GM23338 (cell line): ENCODE measurements around the gene ZHX3. TPM values are rescaled to one million over a fixed set of nuclear protein-coding genes. Genes with fewer than 3 reads are reported as not detected.

Experiments
- CREB1 ChIP-seq: fragments of 250-450 bp; sonication (Bioruptor Pico); IDR thresholded peaks from 2 replicates; pipeline ENCODE4 v1.5.0; 2020; ENCODE audit warnings: low read depth, mild to moderate bottlenecking, moderate library complexity
- EZH2 ChIP-seq: fragments of 200-600 bp; sonication (generic); IDR thresholded peaks from one replicate; pipeline ENCODE4 v1.8.0; 2017; ENCODE audit warnings: antibody characterized with exemption, mild to moderate bottlenecking, low read depth; ENCODE audit not compliant: unreplicated experiment
- POLR2AphosphoS5 ChIP-seq: IDR thresholded peaks from 2 replicates; pipeline ENCODE4 v1.6.1; 2016; ENCODE audit warnings: antibody characterized with exemption, low read depth
- ZNF331 ChIP-seq: fragments of 250-450 bp; sonication (Bioruptor Pico); IDR thresholded peaks from 2 replicates; pipeline ENCODE4 v1.5.0; 2020; ENCODE audit warnings: low read depth, mild to moderate bottlenecking, moderate library complexity
- polyA plus RNA-seq: library from polyadenylated mRNA; unstranded; fragments of >200 nt; fragmentation: Nextera tagmentation; extraction: Ambion mirVana; gene quantifications from 2 replicates; pipeline ENCODE4 v1.2.1, GENCODE V29; 2016
- total RNA-seq: library from RNA; depleted of rRNA; stranded (reverse); fragments of >200 nt; shearing (Covaris generic); gene quantifications from 2 replicates; pipeline ENCODE4 v1.2.3, GENCODE V29; 2014
- TF ChIP-seq, protein P1 (sequence below): fragments of 250-450 bp; sonication (Bioruptor Pico); IDR thresholded peaks from 2 replicates; pipeline ENCODE4 v1.5.0; 2020; ENCODE audit warnings: mild to moderate bottlenecking, moderate library complexity
- TF ChIP-seq, protein P2 (sequence below): IDR thresholded peaks from one replicate; pipeline ENCODE4 v1.6.1; 2018; ENCODE audit warnings: antibody characterized with exemption; ENCODE audit not compliant: unreplicated experiment
- TF ChIP-seq, protein P3 (sequence below): IDR thresholded peaks from 2 replicates; pipeline ENCODE4 v1.6.1; 2016; ENCODE audit warnings: antibody characterized with exemption

Gene ZHX3
- total and polyA plus RNA-seq, 2 experiments from 2014 or later: 1.7 to 2.8 TPM

DNA sequence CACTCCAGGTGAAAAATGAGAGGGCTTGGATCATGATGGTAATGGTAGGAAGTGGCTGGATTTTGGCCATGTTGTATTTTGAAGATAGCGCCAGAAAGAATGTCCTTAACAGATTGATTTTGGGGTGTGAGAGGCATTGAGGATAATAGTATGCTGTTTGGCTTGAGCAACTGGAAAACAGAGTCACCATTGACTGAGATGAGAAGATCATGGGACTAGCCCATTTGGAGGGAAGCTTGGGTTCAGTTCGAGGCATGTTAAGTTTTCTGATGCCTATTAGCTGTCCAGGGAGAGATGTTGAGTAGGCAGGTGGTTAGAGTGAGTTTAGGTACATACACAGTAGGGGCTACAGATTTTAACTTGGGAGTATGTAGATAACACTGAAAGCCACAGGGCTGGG, 156.8 kb downstream of the ZHX3 start (continued):
- TF ChIP-seq, protein P1, sequence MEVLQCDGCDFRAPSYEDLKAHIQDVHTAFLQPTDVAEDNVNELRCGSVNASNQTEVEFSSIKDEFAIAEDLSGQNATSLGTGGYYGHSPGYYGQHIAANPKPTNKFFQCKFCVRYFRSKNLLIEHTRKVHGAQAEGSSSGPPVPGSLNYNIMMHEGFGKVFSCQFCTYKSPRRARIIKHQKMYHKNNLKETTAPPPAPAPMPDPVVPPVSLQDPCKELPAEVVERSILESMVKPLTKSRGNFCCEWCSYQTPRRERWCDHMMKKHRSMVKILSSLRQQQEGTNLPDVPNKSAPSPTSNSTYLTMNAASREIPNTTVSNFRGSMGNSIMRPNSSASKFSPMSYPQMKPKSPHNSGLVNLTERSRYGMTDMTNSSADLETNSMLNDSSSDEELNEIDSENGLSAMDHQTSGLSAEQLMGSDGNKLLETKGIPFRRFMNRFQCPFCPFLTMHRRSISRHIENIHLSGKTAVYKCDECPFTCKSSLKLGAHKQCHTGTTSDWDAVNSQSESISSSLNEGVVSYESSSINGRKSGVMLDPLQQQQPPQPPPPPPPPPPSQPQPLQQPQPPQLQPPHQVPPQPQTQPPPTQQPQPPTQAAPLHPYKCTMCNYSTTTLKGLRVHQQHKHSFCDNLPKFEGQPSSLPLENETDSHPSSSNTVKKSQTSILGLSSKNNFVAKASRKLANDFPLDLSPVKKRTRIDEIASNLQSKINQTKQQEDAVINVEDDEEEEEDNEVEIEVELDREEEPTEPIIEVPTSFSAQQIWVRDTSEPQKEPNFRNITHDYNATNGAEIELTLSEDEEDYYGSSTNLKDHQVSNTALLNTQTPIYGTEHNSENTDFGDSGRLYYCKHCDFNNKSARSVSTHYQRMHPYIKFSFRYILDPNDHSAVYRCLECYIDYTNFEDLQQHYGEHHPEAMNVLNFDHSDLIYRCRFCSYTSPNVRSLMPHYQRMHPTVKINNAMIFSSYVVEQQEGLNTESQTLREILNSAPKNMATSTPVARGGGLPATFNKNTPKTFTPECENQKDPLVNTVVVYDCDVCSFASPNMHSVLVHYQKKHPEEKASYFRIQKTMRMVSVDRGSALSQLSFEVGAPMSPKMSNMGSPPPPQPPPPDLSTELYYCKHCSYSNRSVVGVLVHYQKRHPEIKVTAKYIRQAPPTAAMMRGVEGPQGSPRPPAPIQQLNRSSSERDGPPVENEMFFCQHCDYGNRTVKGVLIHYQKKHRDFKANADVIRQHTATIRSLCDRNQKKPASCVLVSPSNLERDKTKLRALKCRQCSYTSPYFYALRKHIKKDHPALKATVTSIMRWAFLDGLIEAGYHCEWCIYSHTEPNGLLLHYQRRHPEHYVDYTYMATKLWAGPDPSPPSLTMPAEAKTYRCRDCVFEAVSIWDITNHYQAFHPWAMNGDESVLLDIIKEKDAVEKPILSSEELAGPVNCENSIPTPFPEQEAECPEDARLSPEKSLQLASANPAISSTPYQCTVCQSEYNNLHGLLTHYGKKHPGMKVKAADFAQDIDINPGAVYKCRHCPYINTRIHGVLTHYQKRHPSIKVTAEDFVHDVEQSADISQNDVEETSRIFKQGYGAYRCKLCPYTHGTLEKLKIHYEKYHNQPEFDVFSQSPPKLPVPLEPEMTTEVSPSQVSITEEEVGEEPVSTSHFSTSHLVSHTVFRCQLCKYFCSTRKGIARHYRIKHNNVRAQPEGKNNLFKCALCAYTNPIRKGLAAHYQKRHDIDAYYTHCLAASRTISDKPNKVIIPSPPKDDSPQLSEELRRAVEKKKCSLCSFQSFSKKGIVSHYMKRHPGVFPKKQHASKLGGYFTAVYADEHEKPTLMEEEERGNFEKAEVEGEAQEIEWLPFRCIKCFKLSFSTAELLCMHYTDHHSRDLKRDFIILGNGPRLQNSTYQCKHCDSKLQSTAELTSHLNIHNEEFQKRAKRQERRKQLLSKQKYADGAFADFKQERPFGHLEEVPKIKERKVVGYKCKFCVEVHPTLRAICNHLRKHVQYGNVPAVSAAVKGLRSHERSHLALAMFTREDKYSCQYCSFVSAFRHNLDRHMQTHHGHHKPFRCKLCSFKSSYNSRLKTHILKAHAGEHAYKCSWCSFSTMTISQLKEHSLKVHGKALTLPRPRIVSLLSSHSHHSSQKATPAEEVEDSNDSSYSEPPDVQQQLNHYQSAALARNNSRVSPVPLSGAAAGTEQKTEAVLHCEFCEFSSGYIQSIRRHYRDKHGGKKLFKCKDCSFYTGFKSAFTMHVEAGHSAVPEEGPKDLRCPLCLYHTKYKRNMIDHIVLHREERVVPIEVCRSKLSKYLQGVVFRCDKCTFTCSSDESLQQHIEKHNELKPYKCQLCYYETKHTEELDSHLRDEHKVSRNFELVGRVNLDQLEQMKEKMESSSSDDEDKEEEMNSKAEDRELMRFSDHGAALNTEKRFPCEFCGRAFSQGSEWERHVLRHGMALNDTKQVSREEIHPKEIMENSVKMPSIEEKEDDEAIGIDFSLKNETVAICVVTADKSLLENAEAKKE (CRISPR knock-in tag): no peak
- TF ChIP-seq ZNF331 (CRISPR knock-in tag) (no peak), CREB1 (CRISPR knock-in tag) (no peak), EZH2 (no peak), POLR2AphosphoS5 (no peak)
- TF ChIP-seq, protein P2, sequence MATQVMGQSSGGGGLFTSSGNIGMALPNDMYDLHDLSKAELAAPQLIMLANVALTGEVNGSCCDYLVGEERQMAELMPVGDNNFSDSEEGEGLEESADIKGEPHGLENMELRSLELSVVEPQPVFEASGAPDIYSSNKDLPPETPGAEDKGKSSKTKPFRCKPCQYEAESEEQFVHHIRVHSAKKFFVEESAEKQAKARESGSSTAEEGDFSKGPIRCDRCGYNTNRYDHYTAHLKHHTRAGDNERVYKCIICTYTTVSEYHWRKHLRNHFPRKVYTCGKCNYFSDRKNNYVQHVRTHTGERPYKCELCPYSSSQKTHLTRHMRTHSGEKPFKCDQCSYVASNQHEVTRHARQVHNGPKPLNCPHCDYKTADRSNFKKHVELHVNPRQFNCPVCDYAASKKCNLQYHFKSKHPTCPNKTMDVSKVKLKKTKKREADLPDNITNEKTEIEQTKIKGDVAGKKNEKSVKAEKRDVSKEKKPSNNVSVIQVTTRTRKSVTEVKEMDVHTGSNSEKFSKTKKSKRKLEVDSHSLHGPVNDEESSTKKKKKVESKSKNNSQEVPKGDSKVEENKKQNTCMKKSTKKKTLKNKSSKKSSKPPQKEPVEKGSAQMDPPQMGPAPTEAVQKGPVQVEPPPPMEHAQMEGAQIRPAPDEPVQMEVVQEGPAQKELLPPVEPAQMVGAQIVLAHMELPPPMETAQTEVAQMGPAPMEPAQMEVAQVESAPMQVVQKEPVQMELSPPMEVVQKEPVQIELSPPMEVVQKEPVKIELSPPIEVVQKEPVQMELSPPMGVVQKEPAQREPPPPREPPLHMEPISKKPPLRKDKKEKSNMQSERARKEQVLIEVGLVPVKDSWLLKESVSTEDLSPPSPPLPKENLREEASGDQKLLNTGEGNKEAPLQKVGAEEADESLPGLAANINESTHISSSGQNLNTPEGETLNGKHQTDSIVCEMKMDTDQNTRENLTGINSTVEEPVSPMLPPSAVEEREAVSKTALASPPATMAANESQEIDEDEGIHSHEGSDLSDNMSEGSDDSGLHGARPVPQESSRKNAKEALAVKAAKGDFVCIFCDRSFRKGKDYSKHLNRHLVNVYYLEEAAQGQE: no peak
- TF ChIP-seq, protein P3, sequence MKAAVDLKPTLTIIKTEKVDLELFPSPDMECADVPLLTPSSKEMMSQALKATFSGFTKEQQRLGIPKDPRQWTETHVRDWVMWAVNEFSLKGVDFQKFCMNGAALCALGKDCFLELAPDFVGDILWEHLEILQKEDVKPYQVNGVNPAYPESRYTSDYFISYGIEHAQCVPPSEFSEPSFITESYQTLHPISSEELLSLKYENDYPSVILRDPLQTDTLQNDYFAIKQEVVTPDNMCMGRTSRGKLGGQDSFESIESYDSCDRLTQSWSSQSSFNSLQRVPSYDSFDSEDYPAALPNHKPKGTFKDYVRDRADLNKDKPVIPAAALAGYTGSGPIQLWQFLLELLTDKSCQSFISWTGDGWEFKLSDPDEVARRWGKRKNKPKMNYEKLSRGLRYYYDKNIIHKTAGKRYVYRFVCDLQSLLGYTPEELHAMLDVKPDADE: no peak
